SK-N-SH treated with all-trans-retinoic acid at 6 μM for 48 hours (cell line): ENCODE results near the gene LRPPRC.

ENCODE experiments used
- ARNTL ChIP-seq: fragments of 450-650 bp; formaldehyde crosslinking; IDR thresholded peaks from 2 replicates; pipeline ENCODE4 v1.5.0; 2020; ENCODE audit warnings: low read depth, mild to moderate bottlenecking, moderate library complexity, borderline replicate concordance
- BACH2 ChIP-seq: fragments of 250-450 bp; sonication (Bioruptor Pico); IDR thresholded peaks from 2 replicates; pipeline ENCODE4 v1.9.0; 2021; ENCODE audit warnings: mild to moderate bottlenecking, borderline replicate concordance
- CREB5 ChIP-seq: fragments of 250-450 bp; sonication (Bioruptor Pico); IDR thresholded peaks from 2 replicates; pipeline ENCODE4 v1.5.1; 2020; ENCODE audit warnings: low read depth, mild to moderate bottlenecking, moderate library complexity
- PATZ1 ChIP-seq: fragments of 250-450 bp; sonication (Bioruptor Pico); IDR thresholded peaks from 2 replicates; pipeline ENCODE4 v1.8.0; 2020; ENCODE audit warnings: mild to moderate bottlenecking, moderate library complexity, borderline replicate concordance
- POU6F1 ChIP-seq: fragments of 250-450 bp; sonication (Bioruptor Pico); IDR thresholded peaks from 2 replicates; pipeline ENCODE4 v1.8.0; 2021; ENCODE audit warnings: low read depth, mild to moderate bottlenecking, moderate library complexity, borderline replicate concordance
- RARB ChIP-seq: fragments of 250-450 bp; sonication (Bioruptor Pico); IDR thresholded peaks from 2 replicates; pipeline ENCODE4 v1.8.0; 2021; ENCODE audit warnings: mild to moderate bottlenecking, moderate library complexity
- SNAI2 ChIP-seq: fragments of 250-450 bp; sonication (Bioruptor Pico); IDR thresholded peaks from 2 replicates; pipeline ENCODE4 v1.5.0; 2020; ENCODE audit warnings: mild to moderate bottlenecking, moderate library complexity
- ZFP3 ChIP-seq: fragments of 250-450 bp; sonication (Bioruptor Pico); IDR thresholded peaks from 2 replicates; pipeline ENCODE4 v1.5.0; 2020; ENCODE audit warnings: mild to moderate bottlenecking, moderate library complexity
- ZFP30 ChIP-seq: fragments of 450-650 bp; formaldehyde crosslinking; IDR thresholded peaks from 2 replicates; pipeline ENCODE4 v1.5.0; 2022; ENCODE audit warnings: mild to moderate bottlenecking, moderate library complexity

- no peak for TF ChIP-seq CREB5 (CRISPR knock-in tag)
- no peak for TF ChIP-seq ZFP30 (CRISPR knock-in tag)
- TF ChIP-seq POU6F1 (CRISPR knock-in tag): no peak
- TF ChIP-seq RARB: no peak
- TF ChIP-seq ARNTL (CRISPR knock-in tag): no peak
- TF ChIP-seq BACH2 (CRISPR knock-in tag): no peak
- no peak for TF ChIP-seq ZFP3 (CRISPR knock-in tag)
- TF ChIP-seq PATZ1 (CRISPR knock-in tag): no peak
- TF ChIP-seq SNAI2 (CRISPR knock-in tag): no peak
Measured at GRCh38 chr2:43925431-43925830, 70.4 kb downstream of the LRPPRC start.
